GM18526 (cell line): ENCODE data around the gene NSUN3.
A peak's percentile ranks its signal among the peaks of the same experiment; 100 is the strongest.

ENCODE experiments used
- POLR2A ChIP-seq: IDR thresholded peaks from 3 replicates; pipeline ENCODE4 v1.6.1; 2011; ENCODE audit not compliant: insufficient read length; ENCODE audit errors: extremely low read depth

The NSUN3 gene

GRCh38 chr3:94062513-94063404, at the start of gene NSUN3, which contains the start of gene DHFR2:
NSUN3 (plus strand) TSS chr3:94063061; CDS start chr3:94063127, 66 bp downstream.
DHFR2 (minus strand) TSS chr3:94062916; CDS start chr3:94061511, 1,405 bp downstream.
- TF ChIP-seq POLR2A, result peak; percentile 53

GRCh38 chr3:94015025-94015424, 47.8 kb upstream of the NSUN3 start:
- TF ChIP-seq POLR2A, result no peak

GRCh38 chr3:94019659-94020058, 43.2 kb upstream of the NSUN3 start:
- no peak for TF ChIP-seq POLR2A

- TF ChIP-seq POLR2A, result no peak
Measured at GRCh38 chr3:94020293-94020692, 42.6 kb upstream of the NSUN3 start.

- TF ChIP-seq POLR2A, result no peak
Measured at GRCh38 chr3:94024385-94024784, 38.5 kb upstream of the NSUN3 start.

GRCh38 chr3:94026623-94027022, 36.2 kb upstream of the NSUN3 start:
- no peak for TF ChIP-seq POLR2A

GRCh38 chr3:94028093-94028837, 34.6 kb upstream of the NSUN3 start, which contains the start of gene STX19:
STX19 (minus strand) TSS chr3:94028597; CDS start chr3:94015269, 13,328 bp downstream.
- TF ChIP-seq POLR2A, result no peak

- TF ChIP-seq POLR2A, result no peak
Measured at GRCh38 chr3:94036909-94037507, 25.9 kb upstream of the NSUN3 start.

- no peak for TF ChIP-seq POLR2A
Measured at GRCh38 chr3:94043285-94043684, 19.6 kb upstream of the NSUN3 start.

- TF ChIP-seq POLR2A, result no peak
Measured at GRCh38 chr3:94046533-94046932, 16.3 kb upstream of the NSUN3 start.

- no peak for TF ChIP-seq POLR2A
Measured at GRCh38 chr3:94049267-94049666, 13.6 kb upstream of the NSUN3 start.

GRCh38 chr3:94050546-94050945, 12.3 kb upstream of the NSUN3 start:
- TF ChIP-seq POLR2A, result no peak

GRCh38 chr3:94061297-94061696, 1.6 kb upstream of the NSUN3 start:
- TF ChIP-seq POLR2A, result no peak

GRCh38 chr3:94063496-94064119, 747 bp downstream of the NSUN3 start:
- no peak for TF ChIP-seq POLR2A

GRCh38 chr3:94064243-94064860, 1.5 kb downstream of the NSUN3 start:
- no peak for TF ChIP-seq POLR2A
